CD4-positive, alpha-beta T cell treated with Interleukin-17A for 1 hour (primary cell): Measurements from ENCODE around the gene PDZD2.

ENCODE experiments used
- DNase-seq: peaks from one replicate; pipeline ENCODE4 v3.0.0-alpha.2; 2020

The PDZD2 gene

DNA sequence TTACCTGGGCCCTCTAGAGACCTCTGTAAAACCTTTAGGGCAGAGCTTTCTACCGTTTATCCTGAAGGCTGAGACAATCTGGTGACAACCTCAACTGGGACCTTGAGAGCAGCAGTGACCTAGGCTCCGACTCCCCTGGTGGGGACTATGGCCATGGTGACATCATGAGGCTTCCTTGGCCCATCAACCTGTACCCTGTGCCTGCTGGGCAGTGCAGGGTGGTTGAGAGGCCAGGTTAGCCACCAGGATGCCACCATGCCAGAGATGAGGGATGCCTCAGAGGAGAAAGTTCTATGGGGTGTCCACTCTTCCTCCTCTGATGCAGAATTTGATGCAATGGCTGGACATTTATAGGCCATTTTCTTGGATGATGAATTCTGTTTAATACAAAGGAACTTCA, 194.8 kb downstream of the PDZD2 start:
- no peak for DNase-seq

DNA sequence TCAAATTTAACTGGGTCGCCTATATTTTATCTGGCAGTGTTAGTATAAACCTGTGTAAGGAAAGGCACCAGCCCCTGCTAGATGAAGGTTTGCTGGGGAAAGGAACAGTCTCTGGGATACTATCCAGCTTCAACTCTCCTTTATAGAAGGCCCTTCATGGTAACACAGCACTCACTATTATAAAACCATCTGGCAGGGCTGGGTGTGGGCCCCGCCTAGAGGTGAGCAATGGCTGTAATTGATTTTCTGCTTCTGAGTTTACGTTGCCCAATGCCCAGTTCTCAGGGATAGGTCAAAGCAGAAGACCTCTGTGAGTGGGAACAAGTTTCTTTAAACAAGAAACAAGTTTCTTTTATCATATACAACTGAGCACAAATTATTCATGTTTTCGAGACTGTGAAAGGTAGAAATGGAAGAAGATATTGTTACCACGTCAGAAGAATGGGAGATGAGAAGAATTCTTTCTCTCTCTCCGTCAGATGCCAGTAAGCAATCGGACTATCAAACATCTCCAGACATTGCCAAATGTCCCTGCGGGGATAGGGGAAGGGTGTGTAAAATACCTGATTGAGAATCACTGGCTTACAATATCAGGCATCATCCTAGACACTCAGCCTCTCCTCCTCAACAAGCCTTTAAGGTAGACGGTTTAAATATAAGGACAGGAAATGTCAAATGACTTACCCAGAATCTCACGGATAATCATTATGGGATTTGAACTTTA, 205.9 kb downstream of the PDZD2 start:
- no peak for DNase-seq

DNA sequence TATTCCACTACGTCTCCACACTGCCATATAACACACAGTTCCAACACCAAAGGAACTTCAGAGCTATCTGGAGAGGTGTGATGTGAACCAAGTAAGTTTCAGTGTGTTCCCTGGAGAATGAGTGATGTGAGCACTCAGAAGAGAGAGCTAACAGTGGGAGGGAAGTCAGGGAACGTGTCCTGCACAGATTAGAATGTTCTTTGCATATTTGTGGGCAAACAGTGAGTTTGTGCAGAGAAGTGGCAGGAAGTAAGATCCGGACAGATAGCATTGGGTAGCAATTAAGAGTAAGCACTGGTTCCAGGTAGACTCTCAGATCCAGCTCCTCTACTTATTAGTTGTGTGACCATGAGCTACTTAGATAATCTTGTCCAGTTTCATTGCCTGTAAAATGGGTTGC, 206.4 kb downstream of the PDZD2 start:
- no peak for DNase-seq

DNA sequence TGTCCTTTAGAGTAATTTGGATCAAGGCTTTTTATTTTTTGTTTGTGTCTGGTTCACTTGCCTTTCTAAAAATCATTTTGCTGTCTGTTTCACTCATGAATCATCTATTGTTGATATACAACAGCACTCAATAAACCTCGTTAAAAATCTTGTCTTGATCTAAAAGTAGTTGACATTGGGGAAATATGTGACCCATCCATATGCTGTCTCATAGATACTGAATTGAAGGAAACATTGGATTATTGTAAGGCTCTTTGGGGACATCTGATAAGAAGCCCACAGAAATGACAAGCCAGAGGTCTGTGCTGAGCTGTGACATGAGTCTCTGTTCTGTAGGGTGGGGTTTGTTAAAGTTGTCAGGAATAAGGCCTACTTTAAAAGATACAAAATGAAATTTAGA, 208.0 kb downstream of the PDZD2 start:
- no peak for DNase-seq

DNA sequence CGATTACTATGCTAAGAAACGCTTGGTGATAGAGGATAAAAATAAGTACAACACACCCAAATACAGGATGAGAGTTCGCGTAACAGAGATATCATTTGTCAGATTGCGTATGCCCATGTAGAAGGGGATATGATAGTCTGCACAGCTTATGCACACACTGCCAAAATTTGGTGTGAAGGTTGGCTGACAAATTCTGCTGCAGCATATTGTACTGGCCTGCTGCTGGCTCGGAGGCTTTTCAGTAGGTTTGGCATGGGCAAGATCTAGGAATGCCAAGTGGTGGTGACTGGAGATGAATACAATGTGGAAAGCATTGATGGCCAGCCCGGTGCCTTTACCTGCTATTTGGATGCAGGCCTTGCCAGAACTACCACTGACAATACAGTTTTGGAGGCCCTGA, 208.4 kb downstream of the PDZD2 start:
- DNase-seq = no peak

GRCh38 chr5:31850981-31851689, 212.2 kb downstream of the PDZD2 start:
- DNase-seq = no peak

DNA sequence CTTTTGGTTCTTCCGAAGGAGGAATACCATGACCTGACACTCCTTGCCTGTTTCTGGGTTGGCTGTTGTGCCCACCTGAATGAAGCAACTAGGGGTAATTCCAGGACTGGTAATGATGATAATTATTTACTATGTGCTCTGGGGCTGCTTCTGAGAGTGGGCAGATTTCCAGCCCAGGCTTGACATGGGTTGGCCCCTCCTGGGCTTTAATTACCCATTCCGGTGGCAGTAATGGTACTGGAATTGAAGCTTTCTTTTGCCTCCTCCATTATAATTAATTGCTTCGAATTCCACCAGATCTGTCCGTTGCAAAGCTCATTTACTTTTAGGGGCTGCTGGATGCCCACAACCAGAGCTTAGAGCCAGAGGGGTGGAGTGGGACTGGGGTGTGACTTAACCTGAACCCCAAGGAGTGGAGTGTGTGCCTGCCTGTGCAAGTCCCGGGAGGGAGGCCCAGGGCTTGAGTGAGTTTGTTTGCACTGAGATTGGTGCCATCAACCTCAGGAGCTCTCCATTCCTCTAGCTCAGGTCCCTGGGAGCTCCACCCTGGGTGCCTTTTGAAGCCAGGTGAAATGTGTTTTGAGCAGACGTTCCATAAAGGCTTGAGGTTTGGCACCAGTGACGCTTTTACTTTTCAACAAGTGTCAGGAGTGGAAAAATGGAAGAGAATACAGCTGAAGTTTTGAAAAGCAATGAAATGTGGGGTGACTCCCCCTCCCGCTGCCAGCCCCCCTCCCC, 214.6 kb downstream of the PDZD2 start:
- no peak for DNase-seq

- DNase-seq = no peak
Observed at GRCh38 chr5:31854181-31855133, 215.5 kb downstream of the PDZD2 start.

DNA sequence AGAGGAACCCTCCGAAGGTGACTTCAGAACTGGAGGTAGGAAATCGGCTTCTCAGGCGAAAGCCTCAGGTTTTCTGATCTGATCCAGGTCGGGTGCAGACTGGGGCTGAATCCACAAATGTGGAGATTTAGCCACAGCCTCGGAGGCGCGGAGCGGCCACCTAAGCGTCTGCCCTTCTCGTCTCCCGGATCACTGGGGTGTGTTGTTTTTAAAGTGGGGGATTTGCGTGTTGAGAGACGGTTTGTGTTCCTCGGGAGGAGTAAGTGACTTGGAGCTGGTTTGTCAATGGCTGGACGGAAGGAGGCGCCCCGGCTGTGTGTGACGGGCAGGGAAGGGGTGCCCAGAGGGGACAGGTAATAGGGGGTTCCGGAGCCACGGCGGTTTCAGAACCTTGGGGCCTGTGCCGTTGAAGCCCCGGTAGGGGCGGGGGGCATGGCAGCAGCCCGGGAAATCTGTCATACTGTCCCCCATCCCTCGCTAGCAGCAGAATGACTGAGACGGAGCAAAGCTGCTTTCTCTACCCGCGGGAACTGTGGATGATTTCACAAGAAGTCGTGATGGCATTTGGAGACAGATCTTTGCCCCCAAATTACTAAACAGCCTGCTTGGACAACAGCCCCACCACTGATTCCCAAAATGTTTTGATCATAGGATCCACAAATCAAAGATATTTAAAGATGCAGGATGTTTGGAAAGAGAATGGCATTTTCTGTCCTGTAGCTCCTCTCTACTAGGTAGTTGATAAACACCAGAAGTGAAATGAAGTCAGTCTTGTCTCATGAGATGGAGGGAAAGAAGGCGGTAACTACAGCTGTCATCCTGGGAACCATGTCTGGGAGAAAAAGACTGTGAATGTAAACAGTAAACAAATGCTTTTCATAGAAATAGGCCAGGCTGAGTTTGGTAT, 216.5 kb downstream of the PDZD2 start:
- DNase-seq = no peak

DNA sequence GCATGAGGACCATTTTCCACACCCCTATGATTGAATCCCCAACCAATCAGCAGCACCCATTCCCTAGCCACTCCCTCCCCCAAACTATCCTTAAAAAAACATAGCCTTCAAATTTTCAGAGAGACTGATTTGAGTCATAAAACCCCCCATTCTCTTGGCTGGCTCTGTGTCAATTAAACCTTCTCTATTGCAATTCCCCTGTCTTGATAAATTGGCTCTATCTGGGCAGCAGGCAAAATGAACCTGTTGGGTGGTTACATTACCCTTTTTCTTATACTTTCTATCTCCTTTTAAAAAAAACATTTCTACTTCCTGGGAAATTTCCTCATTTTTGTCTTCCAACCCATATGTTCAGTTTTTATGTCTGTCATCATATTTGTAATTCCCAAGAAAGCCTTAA, 220.2 kb downstream of the PDZD2 start:
- no peak for DNase-seq

GRCh38 chr5:31860278-31860677, 221.3 kb downstream of the PDZD2 start:
- DNase-seq = no peak

DNA sequence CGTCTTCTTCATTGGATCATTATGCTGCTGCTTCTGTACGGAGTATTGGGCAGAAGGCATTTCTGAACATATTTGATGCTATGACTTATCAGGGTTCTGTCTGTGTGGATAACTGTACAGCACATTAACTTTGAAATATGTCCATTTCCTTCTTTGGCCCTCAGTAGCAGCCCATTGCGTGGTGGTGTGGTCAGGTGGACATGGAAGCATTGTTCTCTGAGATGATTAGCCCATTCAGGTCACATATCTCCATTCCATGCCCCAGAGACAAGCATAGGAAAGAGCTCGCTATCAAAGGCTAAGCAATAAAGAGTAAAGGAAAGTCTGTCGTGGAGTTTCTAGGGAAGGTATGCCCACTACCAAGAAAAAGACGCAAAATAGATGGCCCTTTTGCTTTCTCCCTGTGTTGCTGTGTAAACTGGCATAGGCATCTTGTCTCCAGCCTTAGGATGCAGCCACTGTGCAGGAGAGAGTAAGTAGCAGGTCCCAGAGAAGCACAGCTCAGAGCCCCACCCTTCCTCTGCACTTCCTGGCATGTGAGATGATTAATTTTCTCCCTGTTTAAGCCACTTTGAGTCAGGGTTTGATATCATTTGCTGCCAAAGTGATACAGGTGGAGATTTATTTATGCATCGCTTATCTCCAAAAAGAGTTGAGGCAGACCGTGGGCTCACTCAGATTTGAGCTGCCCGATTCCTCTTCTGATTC, 221.9 kb downstream of the PDZD2 start:
- no peak for DNase-seq

DNA sequence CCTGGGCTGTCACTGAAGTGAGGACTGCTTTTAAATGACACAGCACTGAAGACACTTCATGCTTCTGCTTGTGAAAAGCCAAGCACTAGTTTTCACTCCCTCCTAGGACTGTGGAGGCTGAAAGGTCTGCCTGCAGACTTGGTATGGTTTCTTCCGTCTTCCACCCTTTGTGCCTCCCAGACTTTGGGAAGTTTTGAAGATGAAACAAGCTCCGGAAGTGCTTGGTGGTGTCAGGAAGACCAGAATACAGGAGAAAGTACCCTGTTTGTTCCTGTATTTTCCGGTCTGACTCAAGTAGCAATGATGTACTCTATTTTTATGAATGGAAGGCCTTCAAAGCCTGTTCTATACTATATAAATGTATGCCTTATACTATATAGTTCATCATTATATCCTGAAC, 222.7 kb downstream of the PDZD2 start:
- no peak for DNase-seq

GRCh38 chr5:31863991-31864411, 225.1 kb downstream of the PDZD2 start:
- no peak for DNase-seq

GRCh38 chr5:31866166-31866565, 227.2 kb downstream of the PDZD2 start:
- no peak for DNase-seq

- no peak for DNase-seq
Observed at GRCh38 chr5:31867219-31867618, 228.3 kb downstream of the PDZD2 start.

DNA sequence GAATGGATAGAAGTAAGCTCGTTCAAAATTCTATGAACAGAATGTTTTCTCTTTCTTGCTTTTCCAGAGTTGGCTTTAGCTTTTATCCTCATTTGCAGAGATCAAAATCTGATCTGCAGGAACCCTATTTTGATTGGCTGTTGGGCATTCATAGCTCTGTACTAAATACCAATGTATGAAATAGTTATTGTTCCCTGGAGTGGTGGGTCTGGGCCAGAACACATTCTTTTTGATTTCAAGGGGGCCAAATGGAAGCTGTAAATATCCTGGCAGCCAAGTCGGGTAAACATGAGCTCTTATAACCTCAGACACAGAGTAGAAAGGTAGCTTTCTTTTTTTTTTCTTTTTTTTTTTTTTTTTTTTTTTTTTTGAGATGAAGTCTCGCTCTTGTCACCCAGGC, 241.5 kb downstream of the PDZD2 start:
- no peak for DNase-seq

DNA sequence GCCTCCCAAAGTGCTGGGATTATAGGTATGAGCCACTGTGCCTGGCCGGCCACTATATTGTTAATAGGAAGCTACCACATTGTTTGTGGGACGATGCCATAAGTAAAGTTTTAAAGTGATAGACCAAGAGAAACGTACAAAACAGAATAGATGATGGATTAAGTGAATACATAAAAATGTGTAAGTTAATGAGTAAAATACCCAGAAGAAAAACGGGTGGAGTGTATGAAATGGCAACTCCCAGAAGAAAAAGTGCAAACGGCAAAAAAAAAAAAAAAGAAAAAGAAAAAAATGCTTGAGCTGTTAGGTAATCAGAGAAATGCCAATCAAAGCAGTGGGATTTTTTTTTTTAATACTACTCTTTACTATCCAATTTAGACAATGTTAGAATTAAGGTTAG, 246.0 kb downstream of the PDZD2 start:
- DNase-seq = no peak

DNA sequence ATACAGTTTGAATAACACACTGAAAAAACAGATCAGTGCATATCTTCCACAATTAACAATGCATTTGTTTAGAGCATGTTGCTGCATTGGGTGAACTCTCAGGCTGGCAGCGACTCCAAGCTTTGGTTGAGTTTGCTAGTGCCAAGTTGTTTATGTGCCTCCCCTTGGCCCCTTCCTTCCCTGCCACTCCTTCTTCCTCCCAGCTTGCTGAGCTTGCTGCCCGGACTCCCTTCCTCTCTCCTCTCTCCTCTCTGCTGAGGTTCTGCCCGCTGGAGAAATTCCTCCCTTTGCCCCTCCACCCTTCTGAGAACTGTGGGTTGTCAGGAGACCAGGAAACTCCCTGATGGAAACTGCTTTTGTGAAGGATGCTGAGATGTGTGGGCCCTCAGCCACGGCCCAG, 247.3 kb downstream of the PDZD2 start:
- no peak for DNase-seq

DNA sequence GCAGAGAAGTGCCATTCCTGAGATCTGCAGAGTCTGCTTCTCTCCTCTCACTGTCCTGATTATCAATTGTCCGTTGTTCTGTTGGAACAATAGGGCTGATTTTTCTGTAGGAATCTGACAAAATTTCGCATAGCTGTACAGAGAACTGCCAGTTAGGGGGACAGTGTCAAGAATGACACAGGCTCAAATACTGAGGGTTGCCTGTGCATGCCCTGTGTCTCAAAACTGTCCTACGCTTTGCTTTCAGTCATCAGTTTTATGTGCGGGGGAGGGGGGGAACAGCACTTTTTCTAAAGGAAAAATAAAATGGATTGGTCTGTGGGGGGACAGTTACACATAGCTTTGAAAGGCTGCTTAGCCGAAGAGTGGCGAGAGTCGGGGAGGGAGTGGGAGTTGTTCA, 248.6 kb downstream of the PDZD2 start:
- no peak for DNase-seq

DNA sequence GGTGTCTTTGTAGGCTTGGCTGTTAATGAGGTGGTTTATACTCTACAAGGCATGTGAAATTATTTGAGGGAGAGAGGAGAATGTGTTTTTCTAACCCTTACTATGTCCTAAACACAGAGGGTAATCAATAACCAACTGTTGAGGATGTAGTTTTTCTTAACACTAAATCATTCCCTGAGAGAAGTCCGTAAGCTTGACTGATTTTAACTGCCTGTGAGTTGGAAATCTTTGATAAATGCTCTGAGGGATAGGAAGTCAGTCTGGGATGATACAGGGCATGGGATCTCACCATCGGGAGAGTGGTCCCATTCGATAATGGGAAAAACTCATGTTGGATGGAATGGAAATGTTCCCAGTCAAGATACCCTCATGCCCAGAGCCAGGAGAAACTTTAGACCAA, 249.6 kb downstream of the PDZD2 start:
- no peak for DNase-seq
